Upper lobe of left lung (tissue), 6 donors: ENCODE data around the gene ADAM12. TPM values are rescaled to one million over a fixed set of nuclear protein-coding genes. Genes with fewer than 3 reads are reported as not detected.

Source experiments
- ATAC-seq, 2 donors: fragments of 200-7000 bp; cut with Tn5 transposase; one replicate each; pipeline ENCODE4 v1.9.1; 2022; ENCODE audit warnings: mild to moderate bottlenecking in 2 of 2, moderate library complexity in 2 of 2; ENCODE audit not compliant: low FRiP score in 2 of 2
- DNase-seq, 2 donors: peaks; one replicate each; pipeline ENCODE4 v3.0.0-alpha.2; 2019 to 2020
- H3K27ac ChIP-seq, 4 donors: fragments of 200-600 bp; sonication (generic); one replicate each; pipeline ENCODE4 v1.5.1; 2016 to 2019
- H3K27me3 ChIP-seq, 4 donors: fragments of 200-600 bp; sonication (generic); one replicate each; pipeline ENCODE4 v1.5.1; 2017 to 2019
- H3K36me3 ChIP-seq, 4 donors: fragments of 200-600 bp; sonication (generic); one replicate each; pipeline ENCODE4 v1.5.1; 2016 to 2019
- H3K4me1 ChIP-seq, 4 donors: fragments of 200-600 bp; sonication (generic); one replicate each; pipeline ENCODE4 v1.5.1; 2018 to 2019
- H3K4me3 ChIP-seq, 4 donors: fragments of 200-600 bp; sonication (generic); one replicate each; pipeline ENCODE4 v1.5.1; 2017 to 2019; ENCODE audit warnings: mild to moderate bottlenecking in 2 of 4, moderate library complexity in 1 of 4
- H3K9me3 ChIP-seq, 4 donors: fragments of 200-600 bp; sonication (generic); one replicate each; pipeline ENCODE4 v1.5.1; 2018 to 2019
- CTCF ChIP-seq, 6 experiments: fragments of 450-650 bp in 4 of 6; fragments of 200-600 bp in 2 of 6; sonication (generic) in 2 of 6; IDR thresholded peaks; one replicate each; pipeline ENCODE4 v1.5.1; 2016 to 2019; ENCODE audit warnings: antibody characterized with exemption in 6 of 6
- EP300 ChIP-seq, 4 donors: sonication (generic); formaldehyde crosslinking; IDR thresholded peaks; one replicate each; pipeline ENCODE4 v1.5.1; 2017; ENCODE audit warnings: antibody characterized with exemption in 4 of 4, control low read depth in 2 of 4
- POLR2A ChIP-seq, 4 donors: fragments of 450-650 bp; IDR thresholded peaks; one replicate each; pipeline ENCODE4 v1.5.1; 2016 to 2017; ENCODE audit warnings: antibody characterized with exemption in 4 of 4, mild to moderate bottlenecking in 2 of 4
- POLR2AphosphoS5 ChIP-seq, 2 donors: sonication (generic); formaldehyde crosslinking; IDR thresholded peaks; one replicate each; pipeline ENCODE4 v1.5.1; 2017; ENCODE audit warnings: antibody characterized with exemption in 2 of 2
- WGBS, 2 donors: methylation state at CpG; one replicate each; pipeline ENCODE4 v1.1.5; 2017 to 2018; 5-methylcytosine and 5-hydroxymethylcytosine counted together
- total RNA-seq, 6 donors: library from RNA; depleted of rRNA in 4 of 6; stranded (reverse); fragments of >200 nt in 4 of 6; gene quantifications; one replicate each; pipeline versions ENCODE4 v1.1.0 to v1.2.1, GENCODE V29; 2016 to 2021
- donor health status: DM: no; HTN: no; CAD: no; lungs with moderate emphysema.
- donor health status: DM: no; HTN: yes; CAD: no; lungs with severe emphysema.

ADAM12 gene
- total RNA-seq, 6 donors from 2014 or later, result 0.44 to 3.7 (median 0.82) TPM

- no peak overlapping the region for H3K4me3 ChIP-seq
- TF ChIP-seq CTCF (IDR thresholded peaks at IDR 0.05) (no peak), POLR2A (IDR thresholded peaks at IDR 0.05) (no peak), POLR2AphosphoS5 (IDR thresholded peaks at IDR 0.05) (no peak), EP300 (IDR thresholded peaks at IDR 0.05) (no peak)
- no peaks in the 10 kb centered on the region for H3K27me3 ChIP-seq
- H3K4me1 ChIP-seq, result no peaks in the 10 kb centered on the region
- no peak for DNase-seq
- no peak for ATAC-seq
- no peak overlapping the region for H3K27ac ChIP-seq
- WGBS, 2 donors, result 44 to 75% methylated on average over 2 of the region's 2 CpGs
- H3K9me3 ChIP-seq, result peaks cover 0 to 15% (median 9%) of the 10 kb centered on the region in 4 donors
- no peaks in the 10 kb centered on the region for H3K36me3 ChIP-seq
Measured at GRCh38 chr10:126153711-126154628, 234.3 kb downstream of the ADAM12 start.

GRCh38 chr10:126147866-126148587 is 240.2 kb downstream of the ADAM12 start:
- no peak overlapping the region for H3K27ac ChIP-seq
- H3K4me3 ChIP-seq, result no peak overlapping the region
- 65 to 74% methylated on average over 7 of the region's 7 CpGs for WGBS, 2 donors
- ATAC-seq, result no peak
- no peaks in the 10 kb centered on the region for H3K4me1 ChIP-seq
- no peaks in the 10 kb centered on the region for H3K27me3 ChIP-seq
- no peak for DNase-seq
- no peak for TF ChIP-seq CTCF (IDR thresholded peaks at IDR 0.05)
- no peaks in the 10 kb centered on the region for H3K36me3 ChIP-seq
- peaks cover 0 to 15% (median 9%) of the 10 kb centered on the region in 4 donors for H3K9me3 ChIP-seq

GRCh38 chr10:126146771-126147170 is 241.5 kb downstream of the ADAM12 start:
- Histone ChIP-seq H3K27ac (no peak overlapping the region), H3K36me3 (no peaks in the 10 kb centered on the region), H3K9me3 (peaks cover 0 to 15% (median 9%) of the 10 kb centered on the region in 4 donors), H3K4me1 (no peaks in the 10 kb centered on the region), H3K4me3 (no peak overlapping the region), H3K27me3 (no peaks in the 10 kb centered on the region)
- TF ChIP-seq POLR2AphosphoS5 (IDR thresholded peaks at IDR 0.05) (no peak), CTCF (IDR thresholded peaks at IDR 0.05) (no peak), EP300 (IDR thresholded peaks at IDR 0.05) (no peak), POLR2A (IDR thresholded peaks at IDR 0.05) (no peak)
- no peak for ATAC-seq
- 88 to 92% methylated on average over 6 of the region's 6 CpGs for WGBS, 2 donors
- no peak for DNase-seq

GRCh38 chr10:126143117-126143516 is 245.2 kb downstream of the ADAM12 start:
- Histone ChIP-seq H3K9me3 (no peaks in the 10 kb centered on the region), H3K4me1 (no peaks in the 10 kb centered on the region), H3K36me3 (no peaks in the 10 kb centered on the region), H3K27ac (no peak overlapping the region), H3K4me3 (no peak overlapping the region), H3K27me3 (no peaks in the 10 kb centered on the region)
- no peak for ATAC-seq
- TF ChIP-seq CTCF (IDR thresholded peaks at IDR 0.05) (no peak), POLR2AphosphoS5 (IDR thresholded peaks at IDR 0.05) (no peak), EP300 (IDR thresholded peaks at IDR 0.05) (no peak), POLR2A (IDR thresholded peaks at IDR 0.05) (no peak)
- 94 to 100% methylated on average over 2 of the region's 2 CpGs for WGBS, 2 donors
- DNase-seq, result no peak
